Measurements from ENCODE around the gene CEP89. TPM values are rescaled to one million over a fixed set of nuclear protein-coding genes. Genes with fewer than 3 reads are reported as not detected.

Gene CEP89
- polyA plus RNA-seq, 1 donor (not counting 4 experiments of a cell fraction or from before 2014, with no cell fraction given), result 11.2 TPM

- Histone ChIP-seq H3K4me2 (ENCODE audit: control insufficient read depth, extremely low read depth, insufficient read depth, low read depth, low read length) (no peak overlapping the region), H3K36me3 (ENCODE audit: control insufficient read depth in 2 of 2, extremely low read depth in 1 of 2, insufficient read depth in 2 of 2, low read length in 2 of 2) (peaks cover 0 to 3% of the 10 kb centered on the region in 2 experiments), H3K4me3 (ENCODE audit: control insufficient read depth in 2 of 3, extremely low read depth in 1 of 3, insufficient read depth in 2 of 3, low read depth in 1 of 3, low read length in 3 of 3) (no peak overlapping the region), H3K79me2 (ENCODE audit: control insufficient read depth, insufficient read depth, low read length) (no peaks in the 10 kb centered on the region), H3K27ac (ENCODE audit: control insufficient read depth, insufficient read depth, low read length) (no peak overlapping the region), H3K27me3 (ENCODE audit: control insufficient read depth, extremely low read depth, insufficient read depth, low read length) (no peaks in the 10 kb centered on the region), H3K9ac (ENCODE audit: control insufficient read depth, extremely low read depth, insufficient read depth, low read length) (no peak overlapping the region), H3K9me3 (ENCODE audit: control insufficient read depth, low read depth, low read length) (no peaks in the 10 kb centered on the region), H2AFZ (ENCODE audit: control insufficient read depth, low read length) (no peak overlapping the region), H4K20me1 (ENCODE audit: control insufficient read depth, extremely low read depth, insufficient read depth, low read length) (no peaks in the 10 kb centered on the region), H3K9me1 (ENCODE audit: control insufficient read depth, extremely low read depth, insufficient read depth, low read length) (no peaks in the 10 kb centered on the region), H3K4me1 (ENCODE audit: control insufficient read depth, extremely low read depth, insufficient read depth, low read length) (no peaks in the 10 kb centered on the region)
- DNase-seq (ENCODE audit: low read depth, low spot score) (no peak), FAIRE-seq (no peak)
- dilution Hi-C loops (cut with MboI; ENCODE audit: extremely low pct_ligation_motif_present, low sequenced_read_pairs), result loop anchor here (25.0 kb wide), 1 partner anchor 102 kb away; no protein-coding TSS in a partner anchor
- TF ChIP-seq CTCF (optimal IDR thresholded peaks at IDR 0.05 in 1 of 3, IDR thresholded peaks at IDR 0.05 in 1 of 3, conservative IDR thresholded peaks at IDR 0.05 in 1 of 3; ENCODE audit: extremely low read depth in 1 of 3, insufficient read depth in 2 of 3, low read length in 3 of 3) (no peak), EZH2 (IDR thresholded peaks at IDR 0.05; ENCODE audit: low read length) (no peak)
Observed at GRCh38 chr19:32889137-32889934, 82.4 kb downstream of the CEP89 start.

- FAIRE-seq, result no peak
- Histone ChIP-seq H3K79me2 (ENCODE audit: control insufficient read depth, insufficient read depth, low read length) (no peaks in the 10 kb centered on the region), H3K4me1 (ENCODE audit: control insufficient read depth, extremely low read depth, insufficient read depth, low read length) (no peaks in the 10 kb centered on the region), H4K20me1 (ENCODE audit: control insufficient read depth, extremely low read depth, insufficient read depth, low read length) (no peaks in the 10 kb centered on the region), H3K9me3 (ENCODE audit: control insufficient read depth, low read depth, low read length) (no peaks in the 10 kb centered on the region), H2AFZ (ENCODE audit: control insufficient read depth, low read length) (no peak overlapping the region), H3K4me2 (ENCODE audit: control insufficient read depth, extremely low read depth, insufficient read depth, low read depth, low read length) (no peak overlapping the region), H3K9me1 (ENCODE audit: control insufficient read depth, extremely low read depth, insufficient read depth, low read length) (no peaks in the 10 kb centered on the region), H3K9ac (ENCODE audit: control insufficient read depth, extremely low read depth, insufficient read depth, low read length) (no peak overlapping the region), H3K27ac (ENCODE audit: control insufficient read depth, insufficient read depth, low read length) (no peak overlapping the region), H3K36me3 (ENCODE audit: control insufficient read depth in 2 of 2, extremely low read depth in 1 of 2, insufficient read depth in 2 of 2, low read length in 2 of 2) (no peaks in the 10 kb centered on the region), H3K27me3 (ENCODE audit: control insufficient read depth, extremely low read depth, insufficient read depth, low read length) (no peaks in the 10 kb centered on the region), H3K4me3 (ENCODE audit: control insufficient read depth in 2 of 3, extremely low read depth in 1 of 3, insufficient read depth in 2 of 3, low read depth in 1 of 3, low read length in 3 of 3) (no peak overlapping the region)
- no peak for DNase-seq (ENCODE audit: low read depth, low spot score)
- dilution Hi-C loops (cut with MboI; ENCODE audit: extremely low pct_ligation_motif_present, low sequenced_read_pairs), result loop anchor here (25.0 kb wide), 1 partner anchor 100 kb away; no protein-coding TSS in a partner anchor
- no peak for TF ChIP-seq CTCF (optimal IDR thresholded peaks at IDR 0.05 in 1 of 3, IDR thresholded peaks at IDR 0.05 in 1 of 3, conservative IDR thresholded peaks at IDR 0.05 in 1 of 3; ENCODE audit: extremely low read depth in 1 of 3, insufficient read depth in 2 of 3, low read length in 3 of 3)
- TF ChIP-seq EZH2 (IDR thresholded peaks at IDR 0.05; ENCODE audit: low read length), result no peak
Observed at GRCh38 chr19:32887572-32888215, 84.1 kb downstream of the CEP89 start.
